Measurements from ENCODE around the gene SBNO2.

SBNO2 gene

DNA sequence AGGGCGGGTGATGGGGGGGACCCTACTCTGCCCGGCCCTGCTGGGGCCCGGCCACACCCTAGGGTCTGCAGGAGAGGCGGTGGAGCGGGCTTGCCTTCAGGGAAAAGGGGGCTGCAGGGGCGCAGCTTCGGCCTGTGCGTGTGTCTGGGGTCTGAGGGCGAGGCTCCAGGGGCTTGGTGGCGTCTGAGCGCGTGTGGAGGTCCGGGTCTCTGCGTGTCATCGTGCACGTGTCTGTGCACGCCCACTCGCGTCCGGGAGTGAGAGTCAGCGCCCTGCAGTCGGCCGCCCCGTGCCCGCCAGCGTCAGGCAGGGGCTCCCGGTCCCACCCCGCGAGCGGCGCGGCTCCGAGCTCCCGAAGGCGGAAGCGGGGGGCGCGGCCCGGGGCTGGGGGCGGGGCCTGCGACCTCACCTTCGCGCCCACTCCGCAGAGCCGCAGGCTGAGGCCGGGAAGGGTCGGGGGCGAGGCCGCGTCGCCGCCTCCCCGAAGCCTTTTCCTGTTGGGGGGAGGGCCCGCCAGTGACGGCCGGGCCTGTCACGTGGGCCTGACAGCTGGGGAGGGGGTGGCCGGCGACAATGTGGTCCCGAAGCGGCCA, 107.2 kb downstream of the SBNO2 start, which contains the start of gene ARHGAP45:
Gene ARHGAP45, plus strand, starts transcription at position 420 of the 593 bp plus-strand sequence. CDS start 239 bp downstream, outside the sequence.
- peak; percentile 81 for ATAC-seq (ENCODE audit: insufficient read depth, low read depth)

GRCh38 chr19:1066251-1066747, 107.8 kb downstream of the SBNO2 start:
- Histone ChIP-seq H3K9ac (ENCODE audit: low read depth, low read length) (peak overlapping the region; percentile 96), H3K27ac (ENCODE audit: low read length) (peak overlapping the region; percentile 88), H3K36me3 (ENCODE audit: insufficient read depth, low read length) (peaks cover 28% of the 10 kb centered on the region), H3K9me3 (ENCODE audit: insufficient read depth, low read length, severe bottlenecking) (no peaks in the 10 kb centered on the region), H3K4me2 (ENCODE audit: insufficient read depth, low read length) (peak overlapping the region; percentile 92), H3K27me3 (ENCODE audit: insufficient read depth, low read length, poor library complexity) (no peaks in the 10 kb centered on the region), H2AFZ (ENCODE audit: low read depth, low read length) (peak overlapping the region; percentile 78), H3K79me2 (ENCODE audit: insufficient read depth, low read length) (peaks cover 42% of the 10 kb centered on the region), H3K4me3 (ENCODE audit: low read depth in 1 of 2, low read length in 2 of 2) (peak overlapping the region; percentile 84 to 97; a peak in 3 of 4 replicates), H3K4me1 (ENCODE audit: insufficient read depth, low read length) (peaks cover 47% of the 10 kb centered on the region), H4K20me1 (ENCODE audit: insufficient read depth, low read length) (peaks cover 18% of the 10 kb centered on the region)
- ATAC-seq (ENCODE audit: insufficient read depth, low read depth): no peak
- TF ChIP-seq EZH2 (IDR thresholded peaks at IDR 0.05; ENCODE audit: borderline replicate concordance, low read depth, low read length, severe bottlenecking) (no peak), CTCF (IDR thresholded peaks at IDR 0.05; ENCODE audit: borderline replicate concordance, extremely low read depth, low read length, poor library complexity, severe bottlenecking) (no peak)
- DNase-seq: no peak

More for the DNA sequence above, 107.2 kb downstream of the SBNO2 start, which contains the start of gene ARHGAP45:
- peak within 1 kb of the TSS; percentile 92 for H3K4me2 ChIP-seq (ENCODE audit: insufficient read depth, low read length)
- H3K27me3 ChIP-seq (ENCODE audit: insufficient read depth, low read length, poor library complexity): no peaks in the 10 kb centered on the region
- peak within 1 kb of the TSS; percentile 88 for H3K27ac ChIP-seq (ENCODE audit: low read length)
- H3K9ac ChIP-seq (ENCODE audit: low read depth, low read length): peak within 1 kb of the TSS; percentile 96
- peak within 1 kb of the TSS; percentile 78 for H2AFZ ChIP-seq (ENCODE audit: low read depth, low read length)
- peaks cover 47% of the 10 kb centered on the region for H3K4me1 ChIP-seq (ENCODE audit: insufficient read depth, low read length)
- H3K9me3 ChIP-seq (ENCODE audit: insufficient read depth, low read length, severe bottlenecking): no peaks in the 10 kb centered on the region
- TF ChIP-seq CTCF (IDR thresholded peaks at IDR 0.05; ENCODE audit: borderline replicate concordance, extremely low read depth, low read length, poor library complexity, severe bottlenecking) (no peak), EZH2 (IDR thresholded peaks at IDR 0.05; ENCODE audit: borderline replicate concordance, low read depth, low read length, severe bottlenecking) (no peak)
- H3K79me2 ChIP-seq (ENCODE audit: insufficient read depth, low read length): peaks cover 42% of the 10 kb centered on the region
- H3K4me3 ChIP-seq (ENCODE audit: low read depth in 1 of 2, low read length in 2 of 2): peak within 1 kb of the TSS; percentile 84 to 97
- DNase-seq: peak; percentile 91
- H4K20me1 ChIP-seq (ENCODE audit: insufficient read depth, low read length): peaks cover 18% of the 10 kb centered on the region
- H3K36me3 ChIP-seq (ENCODE audit: insufficient read depth, low read length): peaks cover 28% of the 10 kb centered on the region

DNA sequence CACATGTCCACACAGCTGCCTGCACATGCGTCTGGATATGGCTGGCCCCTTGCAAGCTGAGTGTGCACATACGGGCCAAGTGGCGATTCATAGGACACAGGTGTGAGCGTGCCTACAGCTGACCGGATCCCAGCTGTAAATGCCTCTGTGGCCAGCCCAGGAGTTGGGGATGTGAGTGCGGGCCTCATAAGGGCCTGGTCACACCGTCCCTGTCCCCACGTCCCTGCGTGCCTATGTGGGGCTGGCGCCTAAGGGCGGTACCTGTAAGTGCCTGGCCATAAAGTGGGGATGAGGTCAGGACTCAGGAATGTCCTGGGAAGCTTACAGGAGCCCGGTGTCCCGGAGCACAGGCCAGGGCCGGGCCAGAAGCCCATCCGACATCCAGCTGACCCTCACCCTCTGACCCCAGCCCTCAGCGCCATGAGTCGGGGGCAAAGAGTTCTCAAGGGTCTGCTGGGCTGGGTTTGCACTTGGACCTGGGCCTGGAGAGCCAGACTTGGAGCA, 108.4 kb downstream of the SBNO2 start:
- DNase-seq: no peak
- Histone ChIP-seq H3K9me3 (ENCODE audit: insufficient read depth, low read length, severe bottlenecking) (no peaks in the 10 kb centered on the region), H3K4me3 (ENCODE audit: low read depth in 1 of 2, low read length in 2 of 2) (peak overlapping the region in 1 of 2 experiments; percentile 12; a peak in 1 of 4 replicates), H3K27ac (ENCODE audit: low read length) (no peak overlapping the region), H4K20me1 (ENCODE audit: insufficient read depth, low read length) (peaks cover 16% of the 10 kb centered on the region), H3K27me3 (ENCODE audit: insufficient read depth, low read length, poor library complexity) (no peaks in the 10 kb centered on the region), H3K79me2 (ENCODE audit: insufficient read depth, low read length) (peaks cover 38% of the 10 kb centered on the region), H3K9ac (ENCODE audit: low read depth, low read length) (0 out of 2 replicates have a peak overlapping the region, but pooled peaks have one; percentile 96), H3K4me2 (ENCODE audit: insufficient read depth, low read length) (peak overlapping the region; percentile 92), H3K36me3 (ENCODE audit: insufficient read depth, low read length) (peaks cover 23% of the 10 kb centered on the region), H3K4me1 (ENCODE audit: insufficient read depth, low read length) (peaks cover 47% of the 10 kb centered on the region), H2AFZ (ENCODE audit: low read depth, low read length) (no peak overlapping the region)
- no peak for ATAC-seq (ENCODE audit: insufficient read depth, low read depth)
- TF ChIP-seq CTCF (IDR thresholded peaks at IDR 0.05; ENCODE audit: borderline replicate concordance, extremely low read depth, low read length, poor library complexity, severe bottlenecking) (no peak), EZH2 (IDR thresholded peaks at IDR 0.05; ENCODE audit: borderline replicate concordance, low read depth, low read length, severe bottlenecking) (no peak)
